T-helper 1 cell treated with Interleukin-12 subunit alpha and Interleukin-12 subunit beta and Interleukin-4 antibody, amounts not matched to agents 30 μg/mL and 1 μg/mL, for 36 hours (primary cell): ENCODE results near the gene CDH16.
"Not testable (repeated sequence)": the region's sequence is repeated elsewhere in the genome, so short reads cannot be mapped to it uniquely, and the experiment has no call there.

ENCODE experiments used
- H3K27ac Mint-ChIP-seq: one replicate; pipeline ENCODE4 v1.8.0; 2021; ENCODE audit warnings: mild to moderate bottlenecking, mixed read lengths
- H3K27me3 Mint-ChIP-seq: one replicate; pipeline ENCODE4 v1.8.0; 2021; ENCODE audit warnings: low read depth, mixed read lengths
- H3K36me3 Mint-ChIP-seq: one replicate; pipeline ENCODE4 v1.8.0; 2021; ENCODE audit warnings: low read depth, mixed read lengths
- H3K4me1 Mint-ChIP-seq: one replicate; pipeline ENCODE4 v1.8.0; 2021; ENCODE audit warnings: low read depth, mixed read lengths
- H3K4me3 Mint-ChIP-seq: one replicate; pipeline ENCODE4 v1.8.0; 2021; ENCODE audit warnings: mild to moderate bottlenecking, moderate library complexity, mixed read lengths
- H3K9me3 Mint-ChIP-seq: one replicate; pipeline ENCODE4 v1.8.0; 2021; ENCODE audit warnings: mixed read lengths

Gene CDH16

DNA sequence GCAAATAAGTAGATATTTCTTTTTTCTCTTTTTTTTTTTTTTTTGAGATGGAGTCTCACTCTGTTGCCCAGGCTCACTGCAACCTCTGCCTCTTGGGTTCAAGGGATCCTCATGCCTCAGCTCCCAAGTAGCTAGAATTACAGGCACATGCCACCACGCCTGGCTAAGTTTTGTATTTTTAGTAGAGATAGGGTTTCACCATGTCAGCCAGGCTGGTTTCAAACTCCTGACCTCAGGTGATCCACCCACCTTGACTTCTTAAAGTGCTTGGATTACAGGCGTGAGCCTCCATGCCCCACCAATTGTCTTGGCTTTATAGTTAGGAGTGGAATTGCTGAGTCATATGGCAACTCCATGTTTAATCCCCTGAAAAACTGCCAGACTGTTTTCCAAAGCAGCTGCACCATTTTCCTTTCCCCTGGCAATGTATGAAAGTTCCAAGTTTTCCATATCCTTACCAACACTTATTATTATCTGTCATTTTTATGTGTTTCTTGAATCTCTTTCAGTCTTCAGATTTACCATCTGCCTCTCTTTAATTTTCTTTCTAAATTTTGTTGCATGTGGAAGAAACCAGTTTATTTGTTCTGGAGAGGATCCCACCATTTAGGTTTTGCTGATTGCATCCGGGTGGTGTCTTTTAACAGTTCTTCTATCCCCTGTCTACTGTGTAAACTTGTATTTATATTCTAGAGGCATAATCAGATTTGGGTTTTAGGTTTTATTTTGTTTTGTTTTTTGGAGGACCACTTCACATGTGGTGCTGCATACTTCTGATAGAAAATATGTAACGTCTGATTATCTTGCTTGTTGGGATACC lies 32.5 kb upstream of the CDH16 start:
- Mint-ChIP-seq H3K27me3 (peaks cover 37% of the 10 kb centered on the region), H3K27ac (no peak overlapping the region), H3K9me3 (peaks cover 6% of the 10 kb centered on the region), H3K36me3 (no peaks in the 10 kb centered on the region), H3K4me3 (no peak overlapping the region), H3K4me1 (peaks cover 23% of the 10 kb centered on the region)

GRCh38 chr16:66950437-66950836 lies 31.8 kb upstream of the CDH16 start:
- no peak overlapping the region for H3K4me3 Mint-ChIP-seq

DNA sequence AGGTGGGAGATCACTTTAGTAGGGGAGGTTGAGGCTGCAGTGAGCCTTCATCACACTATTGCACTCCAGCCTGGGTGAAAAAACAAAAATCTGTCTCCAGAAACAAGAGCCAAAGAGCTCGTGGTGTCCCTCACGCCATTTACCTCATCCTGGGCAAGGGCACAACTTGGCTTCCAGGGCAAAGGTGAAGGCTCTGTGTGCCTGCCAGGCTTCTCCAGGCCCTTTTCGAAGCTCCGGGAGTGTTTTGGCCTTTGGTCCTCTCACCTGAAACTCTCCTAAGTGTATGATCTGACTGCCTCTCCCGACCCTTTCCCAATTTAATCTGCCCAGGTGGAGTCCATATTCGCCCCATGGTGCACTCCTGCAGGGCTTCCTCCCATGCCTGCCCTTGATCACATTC lies 30.8 kb upstream of the CDH16 start:
- Mint-ChIP-seq H3K4me3 (peak overlapping the region; percentile 23), H3K27me3 (peaks cover 37% of the 10 kb centered on the region), H3K9me3 (peaks cover 6% of the 10 kb centered on the region), H3K36me3 (no peaks in the 10 kb centered on the region), H3K4me1 (peaks cover 23% of the 10 kb centered on the region), H3K27ac (no peak overlapping the region)

More at GRCh38 chr16:66950437-66950836, 31.8 kb upstream of the CDH16 start:
- Mint-ChIP-seq H3K36me3 (no peaks in the 10 kb centered on the region), H3K4me1 (peaks cover 23% of the 10 kb centered on the region), H3K27me3 (peaks cover 37% of the 10 kb centered on the region), H3K9me3 (peaks cover 6% of the 10 kb centered on the region), H3K27ac (no peak overlapping the region)

GRCh38 chr16:66948837-66949225 lies 30.1 kb upstream of the CDH16 start:
- peaks cover 6% of the 10 kb centered on the region for H3K9me3 Mint-ChIP-seq
- H3K4me3 Mint-ChIP-seq = peak overlapping the region; percentile 89
- H3K4me1 Mint-ChIP-seq = peaks cover 21% of the 10 kb centered on the region
- H3K27me3 Mint-ChIP-seq = peaks cover 34% of the 10 kb centered on the region
- H3K27ac Mint-ChIP-seq = no peak overlapping the region
- H3K36me3 Mint-ChIP-seq = peaks cover 2% of the 10 kb centered on the region

- Mint-ChIP-seq H3K36me3 (peaks cover 2% of the 10 kb centered on the region), H3K27ac (no peak overlapping the region), H3K4me3 (peak overlapping the region; percentile 89), H3K27me3 (peaks cover 34% of the 10 kb centered on the region), H3K9me3 (peaks cover 6% of the 10 kb centered on the region), H3K4me1 (peaks cover 20% of the 10 kb centered on the region)
These were observed 29.6 kb upstream of the CDH16 start for GRCh38 chr16:66948134-66948836.

GRCh38 chr16:66947302-66948065 lies 28.8 kb upstream of the CDH16 start:
- no peak overlapping the region for H3K27ac Mint-ChIP-seq
- peak overlapping the region; percentile 89 for H3K4me3 Mint-ChIP-seq
- H3K4me1 Mint-ChIP-seq = peaks cover 20% of the 10 kb centered on the region
- H3K36me3 Mint-ChIP-seq = peaks cover 7% of the 10 kb centered on the region
- peaks cover 34% of the 10 kb centered on the region for H3K27me3 Mint-ChIP-seq
- H3K9me3 Mint-ChIP-seq = peaks cover 6% of the 10 kb centered on the region

DNA sequence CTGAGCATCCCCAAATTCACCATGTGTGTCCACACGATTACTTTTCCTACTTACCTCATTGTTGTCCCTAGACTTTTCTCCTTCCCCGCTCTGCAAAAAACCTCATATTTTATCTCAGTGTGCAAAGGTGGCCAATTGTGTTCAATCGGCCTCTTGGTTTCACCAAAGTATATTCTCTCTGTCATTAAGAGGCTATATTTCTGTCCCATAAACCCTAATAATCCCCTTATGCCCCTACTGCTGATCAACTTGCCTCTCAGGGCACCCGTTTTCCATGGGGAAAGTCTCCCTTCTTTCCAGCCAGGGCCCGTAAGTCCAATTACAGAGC lies 28.3 kb upstream of the CDH16 start:
- Mint-ChIP-seq H3K4me1 (peaks cover 20% of the 10 kb centered on the region), H3K9me3 (peaks cover 6% of the 10 kb centered on the region), H3K36me3 (peaks cover 13% of the 10 kb centered on the region), H3K27ac (no peak overlapping the region), H3K27me3 (peaks cover 33% of the 10 kb centered on the region), H3K4me3 (peak overlapping the region; percentile 89)

DNA sequence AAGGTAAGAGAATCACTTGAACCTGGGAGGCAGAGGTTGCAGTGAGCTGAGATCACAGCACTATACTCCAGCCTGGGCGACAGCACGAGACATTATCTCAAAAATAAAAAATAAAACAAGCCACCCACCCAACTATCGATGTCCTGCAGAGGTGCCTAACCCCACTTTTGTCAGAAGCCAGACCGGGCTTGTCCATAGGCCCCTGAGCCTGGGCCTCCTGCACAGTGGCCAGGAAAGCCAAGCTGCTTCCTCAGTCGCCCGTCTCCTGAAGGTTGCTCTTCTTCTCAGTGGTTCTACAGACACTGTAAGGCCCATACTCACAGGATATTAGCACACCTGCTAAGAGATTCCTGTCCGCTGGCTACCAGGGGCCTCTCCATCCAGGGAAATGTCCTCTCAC lies 27.9 kb upstream of the CDH16 start:
- Mint-ChIP-seq H3K27me3 (peaks cover 29% of the 10 kb centered on the region), H3K9me3 (peaks cover 2% of the 10 kb centered on the region), H3K4me3 (no peak overlapping the region), H3K36me3 (peaks cover 14% of the 10 kb centered on the region), H3K27ac (no peak overlapping the region), H3K4me1 (peaks cover 20% of the 10 kb centered on the region)

GRCh38 chr16:66945939-66946338 lies 27.3 kb upstream of the CDH16 start:
- no peaks in the 10 kb centered on the region for H3K9me3 Mint-ChIP-seq
- H3K4me1 Mint-ChIP-seq = peaks cover 16% of the 10 kb centered on the region
- no peak overlapping the region for H3K4me3 Mint-ChIP-seq
- H3K27me3 Mint-ChIP-seq = peaks cover 25% of the 10 kb centered on the region
- no peak overlapping the region for H3K27ac Mint-ChIP-seq
- H3K36me3 Mint-ChIP-seq = peaks cover 14% of the 10 kb centered on the region

GRCh38 chr16:66944971-66945370 lies 26.3 kb upstream of the CDH16 start:
- H3K27ac Mint-ChIP-seq, H3K4me3 Mint-ChIP-seq, H3K9me3 Mint-ChIP-seq: not testable (repeated sequence)
- H3K4me1 Mint-ChIP-seq = peaks cover 12% of the 10 kb centered on the region
- H3K27me3 Mint-ChIP-seq = peaks cover 19% of the 10 kb centered on the region
- H3K36me3 Mint-ChIP-seq = peaks cover 14% of the 10 kb centered on the region

GRCh38 chr16:66944054-66944441 lies 25.4 kb upstream of the CDH16 start:
- Mint-ChIP-seq H3K27me3 (peaks cover 10% of the 10 kb centered on the region), H3K9me3 (no peaks in the 10 kb centered on the region), H3K27ac (no peak overlapping the region), H3K4me1 (peaks cover 12% of the 10 kb centered on the region), H3K36me3 (peaks cover 17% of the 10 kb centered on the region), H3K4me3 (no peak overlapping the region)

GRCh38 chr16:66943426-66944053 lies 24.9 kb upstream of the CDH16 start:
- Mint-ChIP-seq H3K9me3 (no peaks in the 10 kb centered on the region), H3K36me3 (peaks cover 17% of the 10 kb centered on the region), H3K27me3 (peaks cover 6% of the 10 kb centered on the region), H3K4me3 (no peak overlapping the region), H3K27ac (no peak overlapping the region), H3K4me1 (peaks cover 12% of the 10 kb centered on the region)

- H3K36me3 Mint-ChIP-seq = peaks cover 17% of the 10 kb centered on the region
- H3K4me3 Mint-ChIP-seq = no peak overlapping the region
- no peaks in the 10 kb centered on the region for H3K9me3 Mint-ChIP-seq
- peaks cover 8% of the 10 kb centered on the region for H3K4me1 Mint-ChIP-seq
- H3K27me3 Mint-ChIP-seq = peaks cover under 1% of the 10 kb centered on the region
- no peak overlapping the region for H3K27ac Mint-ChIP-seq
These were observed 24.3 kb upstream of the CDH16 start for GRCh38 chr16:66942981-66943380.

DNA sequence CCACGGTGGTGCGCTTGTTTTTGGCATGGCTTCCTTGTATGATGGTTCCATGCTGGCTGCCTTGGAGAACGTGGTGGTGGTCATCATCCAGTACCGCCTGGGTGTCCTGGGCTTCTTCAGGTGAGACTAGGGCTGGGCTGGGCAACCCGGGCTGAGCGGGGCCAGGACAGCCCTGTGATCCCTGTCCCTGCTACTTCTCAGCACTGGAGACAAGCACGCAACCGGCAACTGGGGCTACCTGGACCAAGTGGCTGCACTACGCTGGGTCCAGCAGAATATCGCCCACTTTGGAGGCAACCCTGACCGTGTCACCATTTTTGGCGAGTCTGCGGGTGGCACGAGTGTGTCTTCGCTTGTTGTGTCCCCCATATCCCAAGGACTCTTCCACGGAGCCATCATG lies 21.6 kb upstream of the CDH16 start:
- H3K4me1 Mint-ChIP-seq = peaks cover 16% of the 10 kb centered on the region
- no peak overlapping the region for H3K27ac Mint-ChIP-seq
- H3K4me3 Mint-ChIP-seq = no peak overlapping the region
- peaks cover 23% of the 10 kb centered on the region for H3K36me3 Mint-ChIP-seq
- H3K9me3 Mint-ChIP-seq = no peaks in the 10 kb centered on the region
- H3K27me3 Mint-ChIP-seq = no peaks in the 10 kb centered on the region
